HG02884 (cell line): ENCODE results near the gene MAPRE2.
A peak's percentile ranks its signal among the peaks of the same experiment; 100 is the strongest.

Experiments used
- ATAC-seq: cut with Tn5 transposase; IDR thresholded peaks from one replicate; pipeline ENCODE4 v1.9.1; 2021; ENCODE audit warnings: mild to moderate bottlenecking, moderate library complexity; ENCODE audit not compliant: unreplicated experiment

MAPRE2 gene

GRCh38 chr18:35032113-35032512 is 9.1 kb upstream of the MAPRE2 start:
- ATAC-seq, result no peak

- no peak for ATAC-seq
Observed at GRCh38 chr18:35038029-35038428, 3.2 kb upstream of the MAPRE2 start.

- peak; percentile 42 for ATAC-seq
Observed at GRCh38 chr18:35038881-35039491, 2.2 kb upstream of the MAPRE2 start.

- no peak for ATAC-seq
Observed at GRCh38 chr18:35040638-35040987, 600 bp upstream of the MAPRE2 start.

GRCh38 chr18:35041815-35042387 is 688 bp downstream of the MAPRE2 start:
- ATAC-seq, result no peak

- no peak for ATAC-seq
Observed at GRCh38 chr18:35042389-35043071, 1.3 kb downstream of the MAPRE2 start.

- ATAC-seq, result no peak
Observed at GRCh38 chr18:35043207-35043606, 2.0 kb downstream of the MAPRE2 start.

GRCh38 chr18:35045121-35045520 is 3.9 kb downstream of the MAPRE2 start:
- no peak for ATAC-seq

GRCh38 chr18:35045806-35046205 is 4.6 kb downstream of the MAPRE2 start:
- ATAC-seq, result no peak

GRCh38 chr18:35047697-35048292 is 6.6 kb downstream of the MAPRE2 start:
- no peak for ATAC-seq

GRCh38 chr18:35049111-35050027 is 8.2 kb downstream of the MAPRE2 start:
- no peak for ATAC-seq

- ATAC-seq, result no peak
Observed at GRCh38 chr18:35050028-35050546, 8.9 kb downstream of the MAPRE2 start.

- no peak for ATAC-seq
Observed at GRCh38 chr18:35050705-35051195, 9.5 kb downstream of the MAPRE2 start.

GRCh38 chr18:35051641-35052377 is 10.6 kb downstream of the MAPRE2 start:
- no peak for ATAC-seq

GRCh38 chr18:35054401-35054800 is 13.2 kb downstream of the MAPRE2 start:
- ATAC-seq, result no peak

- ATAC-seq, result no peak
Observed at GRCh38 chr18:35055105-35055504, 13.9 kb downstream of the MAPRE2 start.

GRCh38 chr18:35055726-35056125 is 14.5 kb downstream of the MAPRE2 start:
- no peak for ATAC-seq

GRCh38 chr18:35059280-35059927 is 18.2 kb downstream of the MAPRE2 start:
- no peak for ATAC-seq

GRCh38 chr18:35060122-35060815 is 19.1 kb downstream of the MAPRE2 start:
- ATAC-seq, result no peak
